ENCODE measurements around the gene CELA3B.
"Not testable (repeated sequence)": the region's sequence is repeated elsewhere in the genome, so short reads cannot be mapped to it uniquely, and the experiment has no call there.

The CELA3B gene, protein sequence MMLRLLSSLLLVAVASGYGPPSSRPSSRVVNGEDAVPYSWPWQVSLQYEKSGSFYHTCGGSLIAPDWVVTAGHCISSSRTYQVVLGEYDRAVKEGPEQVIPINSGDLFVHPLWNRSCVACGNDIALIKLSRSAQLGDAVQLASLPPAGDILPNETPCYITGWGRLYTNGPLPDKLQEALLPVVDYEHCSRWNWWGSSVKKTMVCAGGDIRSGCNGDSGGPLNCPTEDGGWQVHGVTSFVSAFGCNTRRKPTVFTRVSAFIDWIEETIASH

DNA sequence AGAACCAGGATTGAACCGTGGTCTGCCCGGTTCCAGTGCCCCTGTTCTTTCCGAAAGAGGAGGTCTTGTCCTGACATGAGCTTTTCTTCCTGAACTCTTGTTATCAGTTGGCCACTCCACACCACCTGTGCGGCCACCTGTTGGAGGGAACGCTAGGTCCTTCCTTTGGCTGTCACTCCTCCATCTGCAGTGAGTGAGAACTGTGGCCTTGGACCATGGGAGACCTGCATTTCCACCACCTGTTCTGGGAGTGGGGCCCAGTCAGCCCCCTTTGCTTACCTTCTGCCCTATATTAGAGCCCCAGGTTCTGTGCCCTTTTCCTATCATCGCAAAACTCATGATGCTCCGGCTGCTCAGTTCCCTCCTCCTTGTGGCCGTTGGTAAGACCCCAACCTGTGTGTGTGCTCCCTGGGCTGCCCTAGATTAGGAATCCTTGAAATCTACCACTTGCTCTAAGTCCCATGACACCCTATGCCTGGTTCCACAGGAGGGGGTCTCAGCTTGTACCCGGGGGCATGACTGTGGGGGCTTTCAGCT, at the start of gene CELA3B:
Gene CELA3B (plus strand): TSS at position 320 of the 537 bp plus-strand sequence. CDS start 18 bp downstream, at position 338.
- not testable (repeated sequence) for DNase-seq

DNA sequence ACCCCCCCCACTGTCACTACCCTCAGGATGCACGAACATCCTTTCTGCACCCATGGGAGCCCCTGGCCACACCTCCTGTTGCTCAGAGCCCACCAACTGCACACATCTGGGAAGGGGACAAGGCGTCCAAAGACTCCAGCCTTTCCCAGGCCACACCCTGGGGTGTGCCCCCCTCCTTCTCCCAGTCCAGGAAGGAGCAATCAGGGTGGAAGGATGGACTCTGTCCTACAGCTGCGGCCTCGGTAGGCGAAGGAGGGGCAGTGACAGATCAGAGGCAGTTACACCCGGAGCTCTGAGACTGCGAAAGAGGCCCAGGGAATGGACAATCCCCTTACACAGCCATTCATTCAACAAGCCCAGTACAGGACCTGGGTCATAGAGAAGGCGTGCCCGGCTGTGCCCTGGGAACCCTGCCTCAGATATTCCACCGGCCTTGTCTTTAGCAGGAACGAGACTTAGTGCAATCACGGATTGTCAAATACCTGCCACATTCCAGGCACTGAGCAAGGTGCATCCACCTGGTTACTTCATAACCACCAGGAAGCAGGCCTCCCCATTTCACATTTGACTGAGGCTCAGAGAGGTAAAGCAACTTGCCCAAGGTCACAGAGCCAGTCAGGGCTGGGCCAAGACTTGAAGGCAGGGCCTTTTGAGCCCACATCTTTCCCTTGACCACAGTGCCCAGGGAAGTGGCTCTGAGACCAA, 49.1 kb upstream of the CELA3B start:
- DNase-seq: no peak

DNA sequence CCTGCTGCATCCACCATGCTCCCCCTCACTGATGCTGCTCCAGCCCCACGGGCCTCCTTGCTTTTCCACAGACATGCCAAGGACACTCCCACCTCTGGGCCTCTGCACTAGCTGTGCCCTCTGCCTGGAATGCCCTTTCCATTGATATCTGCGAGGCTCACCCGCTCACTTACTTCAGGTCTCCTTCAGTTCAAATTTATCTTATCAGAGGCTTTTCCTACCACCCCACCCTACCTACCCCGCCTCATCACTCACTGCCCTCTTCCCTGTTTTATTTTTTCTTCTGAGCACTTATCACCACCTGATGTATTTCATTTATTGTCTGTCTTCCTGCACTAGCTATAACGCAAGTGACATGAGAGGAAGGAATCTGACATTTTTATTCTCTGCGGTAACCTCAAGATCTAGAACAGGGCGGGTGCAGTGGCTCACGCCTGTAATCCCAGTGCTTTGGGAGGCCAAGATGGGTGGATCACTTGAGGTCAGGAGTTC, 46.7 kb upstream of the CELA3B start:
- no peak for DNase-seq

DNA sequence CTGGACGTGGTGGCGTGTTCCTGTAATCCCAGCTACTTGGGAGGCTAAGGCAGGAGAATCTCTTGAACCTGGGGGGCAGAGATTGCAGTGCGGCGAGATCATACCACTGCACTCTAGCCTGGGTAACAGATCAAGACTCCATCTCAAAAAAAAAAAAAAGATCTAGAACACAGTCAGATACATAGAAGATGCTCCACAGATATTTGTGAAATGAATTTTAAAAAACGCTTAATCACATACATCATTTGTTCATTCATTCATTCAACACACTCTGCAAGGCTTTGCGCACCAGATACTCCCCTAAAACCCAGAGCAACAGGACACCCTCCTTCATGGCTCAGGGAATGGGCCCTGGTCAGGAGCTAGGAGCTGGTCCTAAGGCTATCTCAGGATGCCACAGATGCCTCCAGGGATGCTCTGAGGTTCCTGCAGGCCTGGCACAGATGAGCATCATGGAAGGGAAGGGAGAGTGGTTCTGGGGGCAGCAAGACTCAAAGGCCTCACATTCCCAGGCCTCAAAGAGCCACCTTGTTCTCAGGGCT, 46.1 kb upstream of the CELA3B start:
- no peak for DNase-seq

DNA sequence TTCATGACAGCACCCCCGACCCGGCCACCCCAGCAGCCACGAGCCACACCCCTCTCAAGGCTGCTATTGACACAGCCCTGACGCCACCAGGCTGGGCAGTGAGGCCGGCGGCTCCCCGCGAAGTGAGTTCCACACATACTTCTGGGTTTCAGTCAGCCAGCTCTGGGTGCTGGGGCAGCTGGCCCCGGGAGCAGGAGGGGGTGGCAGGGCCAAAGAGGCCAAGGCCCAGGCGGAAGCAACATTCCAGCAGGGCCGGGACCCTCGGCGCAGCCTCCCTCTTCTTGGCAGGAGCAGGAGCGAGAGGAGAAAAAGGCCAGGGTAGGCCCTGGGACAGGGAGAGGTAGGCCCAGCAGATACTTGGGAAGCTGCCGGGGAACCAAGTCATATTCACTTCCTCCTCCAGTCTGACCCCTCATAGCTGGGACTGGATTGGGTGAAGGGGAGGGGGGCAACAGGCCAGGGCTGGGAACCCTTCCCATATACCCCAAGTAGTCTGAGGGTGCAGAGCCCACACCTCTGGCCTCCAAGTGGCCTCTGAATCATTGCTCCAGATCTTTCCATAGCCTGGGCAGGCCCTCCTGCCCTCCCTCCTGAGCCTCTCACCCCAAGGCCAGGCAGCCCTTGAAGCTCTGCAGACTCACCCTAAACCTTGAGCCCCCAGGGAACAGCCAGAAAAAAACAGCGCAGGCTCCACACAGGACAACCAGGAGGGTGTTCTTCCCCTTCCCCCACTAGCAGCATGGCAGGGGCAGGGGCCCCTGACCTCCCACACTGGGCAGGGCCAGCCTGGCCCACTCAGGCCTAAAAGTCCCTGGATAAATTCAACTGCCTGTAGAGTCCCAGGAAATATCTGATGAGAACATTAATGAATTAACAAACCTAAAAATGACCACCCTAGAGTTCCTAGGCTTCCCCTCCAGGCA, 45.4 kb upstream of the CELA3B start:
- no peak for DNase-seq

DNA sequence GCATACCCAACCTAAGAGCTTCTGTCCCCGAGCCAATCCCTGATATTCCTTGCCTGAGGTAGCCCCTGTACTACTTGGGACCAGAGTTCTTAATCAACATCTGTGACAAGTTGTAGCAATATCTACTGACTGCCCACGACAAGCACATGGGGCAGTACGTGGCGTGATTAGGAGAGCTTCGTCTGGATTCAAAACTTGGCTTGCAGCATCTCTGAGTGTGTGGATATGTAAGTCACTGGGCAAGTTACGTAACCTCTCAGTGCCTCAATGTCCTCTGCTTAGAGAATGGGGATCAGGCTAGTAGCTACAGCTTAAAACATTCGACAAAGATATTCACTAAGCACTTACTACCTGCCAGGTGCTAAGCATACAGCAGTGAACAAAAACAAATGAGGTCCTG, 44.7 kb upstream of the CELA3B start:
- DNase-seq: no peak

DNA sequence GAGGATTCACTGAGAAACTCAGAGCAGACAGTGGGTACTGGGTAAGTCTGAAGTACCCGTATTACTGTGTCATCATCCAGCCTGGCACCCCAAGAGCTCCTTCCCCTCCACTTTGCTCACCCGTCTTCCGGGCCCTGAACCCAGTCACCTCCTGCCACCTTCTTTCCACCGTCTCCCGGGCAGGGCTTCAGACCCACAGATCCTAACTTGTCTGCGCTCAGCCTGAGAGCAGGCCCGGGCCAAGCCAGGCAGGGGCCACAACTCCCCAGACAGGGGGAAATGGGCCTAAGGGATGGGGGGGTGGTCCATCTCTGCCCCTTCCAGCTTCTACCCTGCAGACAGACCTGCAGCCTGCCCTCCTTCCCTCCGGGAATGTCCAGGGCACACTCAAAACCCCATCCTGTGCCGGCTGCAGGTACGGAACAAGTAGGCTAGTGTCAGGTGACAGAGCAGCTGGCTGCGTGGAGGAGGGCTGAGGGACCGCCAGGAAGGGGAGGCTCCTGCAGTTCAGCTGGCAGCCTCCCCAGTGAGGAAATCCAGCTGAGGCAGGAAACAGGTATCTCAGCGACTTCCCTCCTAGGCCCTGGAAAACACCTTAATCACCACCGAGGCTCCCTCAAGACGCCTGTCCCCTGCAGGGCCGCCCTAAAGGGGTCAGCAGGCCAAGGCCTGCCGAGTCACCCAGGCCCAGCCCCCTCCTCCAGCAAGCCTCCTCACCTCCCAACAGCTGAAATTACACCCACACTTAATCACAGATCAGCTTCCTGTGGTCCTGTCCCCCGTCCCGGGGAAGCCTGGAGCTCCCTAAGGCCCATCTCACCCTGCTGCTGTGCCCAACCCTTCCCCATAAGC, 43.2 kb upstream of the CELA3B start:
- DNase-seq: no peak

DNA sequence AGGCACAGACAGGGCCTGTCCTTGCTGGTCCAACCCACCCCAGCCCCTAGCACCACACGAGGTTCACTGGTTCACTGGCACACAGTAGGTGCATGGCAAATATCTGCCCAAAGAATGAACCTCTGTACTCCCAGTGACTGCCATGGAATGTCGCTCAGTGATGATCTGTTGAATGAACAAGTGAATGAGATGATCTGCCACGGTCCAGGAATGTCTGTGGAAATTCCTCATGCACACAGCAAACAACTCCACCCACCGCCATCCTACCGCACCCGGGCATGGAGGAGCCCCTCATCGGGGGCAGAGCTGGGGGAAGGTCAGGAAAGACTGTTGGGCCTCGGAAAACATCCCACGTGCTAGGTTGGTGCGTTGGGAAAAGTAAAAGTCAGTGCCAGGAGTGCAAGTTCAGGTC, 41.4 kb upstream of the CELA3B start:
- no peak for DNase-seq

DNA sequence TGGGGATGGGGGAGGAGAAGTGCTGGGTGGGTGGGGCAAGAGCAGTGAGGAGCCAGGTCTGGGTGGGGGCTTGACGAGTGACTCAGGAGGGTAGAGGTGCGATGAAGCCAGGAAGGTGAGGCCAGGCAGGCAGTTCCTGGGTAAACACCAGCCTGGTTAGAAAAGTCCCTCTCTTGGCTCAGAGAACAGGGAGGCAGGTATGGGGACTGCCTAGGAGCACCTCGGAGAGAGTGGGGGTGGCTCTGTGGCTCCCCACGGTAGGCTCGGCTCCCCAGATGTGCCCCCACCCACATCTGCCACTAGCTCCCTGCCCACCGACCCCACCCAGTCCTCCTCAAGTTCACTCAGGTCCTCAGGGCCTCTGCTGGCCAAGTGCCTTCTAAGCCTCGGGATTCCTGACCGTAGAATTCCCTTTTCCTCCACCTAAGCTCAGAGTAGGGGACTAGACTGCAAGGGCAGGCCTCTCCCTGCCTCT, 40.9 kb upstream of the CELA3B start:
- DNase-seq: no peak

DNA sequence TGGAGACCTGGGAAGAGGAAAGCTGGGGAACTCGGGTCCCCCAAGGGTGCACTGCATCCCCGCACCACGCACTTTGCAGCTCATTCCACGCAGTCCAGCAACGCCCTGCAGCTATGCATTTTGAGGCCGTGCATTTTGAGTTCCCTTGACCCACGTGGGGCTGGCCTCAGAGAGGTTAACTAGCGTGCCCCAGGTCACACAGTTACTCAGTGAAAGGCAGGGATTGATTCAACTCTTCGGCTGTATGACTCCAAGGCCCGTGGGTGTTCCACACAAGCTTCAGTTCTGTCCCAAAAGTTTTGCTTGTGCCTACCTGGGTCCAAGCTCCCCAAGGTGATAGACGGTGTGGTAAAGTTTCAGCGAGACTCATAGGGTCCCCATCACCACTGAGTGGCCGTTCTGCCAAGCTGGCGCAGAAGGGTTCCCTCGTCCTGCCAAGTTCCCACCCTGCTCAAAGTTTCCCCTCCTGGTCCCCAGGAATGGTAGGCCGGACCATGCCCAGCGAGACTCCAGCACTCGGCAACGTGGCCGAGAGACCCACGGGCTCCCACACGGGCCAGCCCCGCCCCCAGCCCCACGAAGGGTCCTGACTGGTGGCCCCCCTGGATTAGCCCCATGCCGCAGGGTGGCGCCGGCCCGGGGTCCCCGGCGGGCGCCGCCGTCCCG, 40.3 kb upstream of the CELA3B start:
- DNase-seq: no peak

DNA sequence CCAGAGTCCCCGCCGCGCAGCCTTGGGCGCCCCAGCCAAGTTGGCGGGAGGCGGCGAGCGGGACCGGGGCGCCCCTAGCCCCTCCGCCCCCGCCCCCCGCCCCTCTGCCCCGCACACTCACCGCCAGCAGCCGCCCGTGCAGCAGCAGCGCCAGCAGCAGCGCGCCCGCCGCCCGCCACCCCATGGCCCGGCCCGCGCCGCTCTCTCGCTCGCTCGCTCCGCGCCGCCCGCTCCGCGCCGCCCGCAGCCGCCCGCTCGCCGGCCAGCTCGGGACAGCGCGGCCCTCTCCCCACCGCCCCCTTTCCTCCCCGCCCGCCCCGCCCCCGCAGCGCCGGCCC, 39.8 kb upstream of the CELA3B start, which contains the start of gene HSPG2:
Gene HSPG2 (minus strand): TSS at position 277 of the 338 bp plus-strand sequence. CDS start 93 bp downstream, at position 184.
- DNase-seq: no peak

DNA sequence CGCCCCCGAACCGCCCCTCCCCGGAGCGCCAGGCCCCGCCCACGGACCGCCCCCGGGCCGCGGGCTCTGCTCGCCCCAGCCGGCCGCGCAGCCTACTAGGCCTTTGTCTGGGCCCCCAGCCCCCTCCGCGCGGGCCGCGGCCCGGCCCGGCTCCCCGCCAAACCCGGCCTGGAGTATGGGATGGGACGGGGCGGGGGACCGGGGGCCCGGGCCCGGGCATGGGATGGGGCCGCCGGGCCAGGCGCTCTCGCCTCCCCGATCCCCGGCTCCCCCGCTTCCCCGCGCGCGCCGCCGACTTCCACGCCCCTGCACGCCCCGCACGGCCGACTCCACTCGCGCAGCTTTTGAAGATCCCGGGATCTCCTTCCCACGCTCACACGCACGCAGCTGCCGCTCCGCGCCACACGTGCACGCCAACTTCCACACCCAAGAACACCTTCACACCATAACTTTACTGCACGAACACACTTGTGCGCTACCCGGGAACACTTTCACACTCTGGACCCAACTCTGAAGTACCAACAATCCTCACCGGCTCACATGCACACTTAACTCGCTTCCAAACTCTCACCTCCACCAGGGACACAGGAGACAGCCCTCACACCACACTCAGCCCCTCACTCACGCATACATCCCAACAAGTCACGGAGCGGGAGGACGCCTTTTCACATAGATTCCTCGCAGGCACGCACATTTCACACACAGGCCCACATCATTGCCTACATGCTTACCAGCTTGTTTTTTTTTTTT, 39.3 kb upstream of the CELA3B start:
- DNase-seq: peak; percentile 85

DNA sequence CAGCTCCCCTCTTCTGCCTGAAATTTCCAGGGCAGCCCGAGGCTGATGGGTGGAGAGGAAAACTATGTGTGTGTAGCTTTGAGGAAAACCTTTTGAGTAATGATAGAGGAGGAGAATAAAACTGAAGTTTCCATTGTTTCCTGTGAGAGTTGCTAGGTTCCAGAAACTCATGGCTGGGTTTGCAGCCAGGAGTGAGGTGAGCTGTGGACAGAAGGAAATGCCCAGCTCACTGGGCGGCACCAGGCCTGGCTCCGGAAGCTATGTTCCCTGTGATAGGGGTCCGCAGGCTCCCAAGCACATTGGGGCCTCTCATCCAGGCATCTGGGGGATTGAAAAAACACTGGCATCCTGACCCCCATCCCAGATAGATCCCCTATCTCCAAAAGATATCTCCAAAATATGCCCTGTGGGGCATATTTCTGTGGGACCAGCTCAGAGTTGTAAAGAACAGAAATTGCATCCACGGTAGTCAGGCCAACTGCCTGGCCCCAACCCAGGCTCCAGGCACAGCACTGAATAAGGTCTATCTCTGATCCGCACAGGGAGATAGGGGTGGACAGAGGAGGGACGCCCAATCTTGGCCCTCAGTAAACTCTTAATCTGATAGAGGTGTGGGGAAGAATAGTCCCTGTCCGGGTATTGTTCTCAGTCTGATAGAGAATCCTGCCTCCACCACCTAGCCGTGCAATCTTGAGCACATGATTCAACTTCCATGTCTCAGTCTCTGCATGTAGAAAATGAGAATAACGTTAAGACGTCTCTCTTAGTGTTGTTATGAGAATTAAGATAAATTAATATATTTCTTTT, 37.9 kb upstream of the CELA3B start:
- DNase-seq: no peak

DNA sequence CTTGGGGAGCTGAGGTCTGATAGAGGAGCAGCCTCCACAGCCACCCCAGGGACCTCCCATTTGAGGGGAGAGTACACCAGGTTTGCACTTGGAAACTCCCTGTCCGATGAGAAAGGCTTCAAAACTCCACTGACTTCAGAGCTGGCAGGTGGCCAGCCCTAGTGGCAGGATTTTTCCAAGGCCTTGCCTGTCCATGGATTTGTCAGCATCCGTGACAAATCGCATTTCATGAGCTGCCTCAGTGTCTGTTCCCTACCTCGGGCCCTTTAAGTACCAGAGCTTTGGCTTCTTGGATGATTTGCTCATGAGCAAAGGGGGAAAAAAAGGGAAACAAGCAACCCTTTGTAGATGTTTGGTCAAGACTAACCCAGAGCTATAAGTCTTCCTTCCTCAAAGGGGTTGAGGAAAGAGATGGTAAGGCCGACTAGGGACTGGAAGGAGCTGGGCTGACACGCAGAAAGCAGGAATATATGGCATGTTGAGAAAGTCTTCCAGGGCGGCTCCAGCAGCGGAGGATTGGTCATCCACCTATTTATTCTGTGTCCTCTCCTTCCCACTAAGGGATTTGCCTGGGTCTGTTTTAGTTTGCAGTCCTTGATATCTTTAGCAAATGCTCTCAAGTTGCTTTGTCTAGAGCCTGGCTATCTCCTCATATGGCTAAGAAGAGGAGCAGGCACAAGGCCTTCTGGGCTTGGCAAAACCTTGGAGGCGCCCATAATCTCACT, 37.0 kb upstream of the CELA3B start:
- peak; percentile 64 for DNase-seq

DNA sequence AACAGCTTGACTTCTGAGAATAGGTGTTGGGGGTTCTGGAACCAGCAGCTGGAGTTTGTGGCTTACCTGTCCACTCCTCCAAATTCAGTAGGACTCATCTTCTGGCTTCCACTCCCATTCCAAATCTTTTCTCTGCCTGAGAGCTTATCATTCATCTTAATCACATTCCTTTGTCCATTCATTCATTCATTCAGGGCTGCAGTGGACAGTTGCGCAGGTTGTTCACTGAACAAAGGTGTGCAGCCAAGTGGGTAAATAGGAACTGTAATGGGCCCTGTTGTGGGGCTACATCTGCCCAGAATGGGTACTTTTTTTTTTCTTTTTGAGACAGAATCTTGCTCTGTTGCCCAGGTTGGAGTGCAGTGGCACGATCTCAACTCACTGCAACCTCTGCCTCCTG, 36.3 kb upstream of the CELA3B start:
- no peak for DNase-seq

DNA sequence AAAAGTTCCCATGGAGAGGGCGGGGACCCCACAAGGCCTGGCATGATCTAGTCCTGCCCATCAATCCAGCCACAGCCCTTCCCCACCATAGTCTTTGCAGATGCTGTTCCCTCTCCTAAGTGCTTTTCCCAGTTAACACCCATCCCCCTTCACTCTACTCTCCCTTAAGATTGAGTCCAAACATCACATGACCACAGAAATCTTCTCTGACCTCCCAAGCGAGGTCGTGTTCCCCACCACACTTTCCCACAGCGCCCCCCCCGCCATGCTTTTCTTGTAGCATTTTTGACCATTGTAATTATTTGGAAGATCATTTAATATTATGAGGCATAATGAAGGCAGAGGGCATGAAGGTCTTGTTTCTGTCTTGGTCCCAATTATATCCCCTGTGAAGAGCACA, 35.5 kb upstream of the CELA3B start:
- no peak for DNase-seq

DNA sequence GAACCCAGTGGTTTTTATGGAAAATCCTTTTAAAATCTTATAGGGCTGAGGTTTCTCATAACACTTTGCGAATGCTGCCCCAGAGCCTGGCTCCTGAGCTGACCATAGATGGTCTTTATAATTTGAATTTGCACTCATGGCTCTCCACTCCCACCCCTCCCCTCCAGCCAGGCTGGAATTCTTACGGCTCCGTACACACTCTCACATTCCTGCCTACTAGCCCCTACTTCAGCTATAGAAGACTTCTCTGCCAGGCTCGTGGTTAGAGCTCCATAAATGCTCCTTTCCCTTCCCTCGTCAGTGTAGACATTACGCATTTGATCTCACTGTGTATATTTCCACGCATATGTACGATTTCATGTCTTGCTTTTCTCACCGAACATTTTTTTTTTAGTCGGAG, 34.4 kb upstream of the CELA3B start:
- no peak for DNase-seq

DNA sequence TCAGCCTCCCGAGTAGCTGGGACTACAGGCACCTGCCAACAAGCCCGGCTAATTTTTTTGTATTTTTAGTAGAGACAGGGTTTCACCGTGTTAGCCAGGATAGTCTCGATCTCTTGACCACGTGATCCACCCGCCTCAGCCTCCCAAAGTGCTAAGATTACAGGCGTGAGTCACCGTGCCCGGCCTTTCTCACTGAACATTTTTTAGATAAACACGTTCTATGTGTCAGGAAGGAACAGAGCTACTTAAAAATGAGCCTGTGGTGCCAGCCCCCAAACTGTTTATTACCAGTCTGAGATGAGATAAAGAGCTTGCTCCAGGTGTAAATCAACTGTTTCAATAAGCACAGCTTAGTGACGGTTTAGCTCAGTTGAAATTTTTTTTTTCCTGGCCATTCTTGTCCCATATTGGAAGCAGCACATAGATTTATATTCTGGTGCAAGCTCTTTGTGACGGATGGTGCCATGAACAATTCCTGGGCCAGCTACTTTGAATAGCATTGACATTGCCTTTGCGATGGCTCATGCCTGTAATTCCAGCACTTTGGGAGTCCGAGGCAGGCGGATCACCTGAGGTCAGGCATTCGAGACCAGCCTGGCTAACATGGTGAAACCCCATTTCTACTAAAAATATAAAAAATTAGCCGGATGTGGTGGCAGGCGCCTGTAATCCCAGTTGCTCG, 33.7 kb upstream of the CELA3B start:
- not testable (repeated sequence) for DNase-seq
